Hepatocyte (in vitro differentiated cells): ENCODE data around the gene TOP1.

ENCODE experiments used
- CTCF ChIP-seq: fragments of 200-600 bp; sonication (generic); IDR thresholded peaks from 2 replicates; pipeline ENCODE4 v1.5.1; 2016; ENCODE audit warnings: antibody characterized with exemption, mild to moderate bottlenecking; ENCODE audit not compliant: poor library complexity
- EZH2 ChIP-seq: fragments of 200-600 bp; sonication (generic); IDR thresholded peaks from 2 replicates; pipeline ENCODE4 v1.6.1; 2016; ENCODE audit warnings: antibody characterized with exemption, mild to moderate bottlenecking, borderline replicate concordance
- EZH2phosphoT487 ChIP-seq: fragments of 200-600 bp; sonication (generic); IDR thresholded peaks from one replicate; pipeline ENCODE4 v1.6.1; 2018; ENCODE audit warnings: antibody characterized with exemption, mild to moderate bottlenecking, low read depth, moderate library complexity; ENCODE audit not compliant: unreplicated experiment, severe bottlenecking

- no peak for TF ChIP-seq CTCF
- no peak for TF ChIP-seq EZH2
- TF ChIP-seq EZH2phosphoT487 = no peak
These were observed 21.6 kb upstream of the TOP1 start for GRCh38 chr20:41006936-41007474.
